Endothelial cell of umbilical vein (primary cell): ENCODE data around the gene SLC36A3. TPM values are rescaled to one million over a fixed set of nuclear protein-coding genes. Genes with fewer than 3 reads are reported as not detected.

Experiments used
- BruUV-seq: library from RNA; stranded (reverse); fragments of 400-500 nt; replicated peaks from 2 replicates; lab custom pipeline; 2021; lab: Mats Ljungman, UMichigan
- CTCF ChIA-PET: fragments of 300-600, 350-600 bp; sonication (Branson Sonifier 250); formaldehyde crosslinking; loops from one replicate; lab custom pipeline; 2021; ENCODE audit warnings: antibody characterized with exemption, inconsistent platforms; lab: Charles Lee
- POLR2A ChIA-PET: fragments of 300-600, 350-600 bp; sonication (Branson Sonifier 250); formaldehyde crosslinking; loops from one replicate; lab custom pipeline; 2021; ENCODE audit warnings: antibody characterized with exemption, inconsistent platforms; lab: Charles Lee
- DNase-seq: peaks from one replicate; pipeline ENCODE4 v3.0.0-alpha.2; 2011; ENCODE audit warnings: low read depth, low spot score
- FAIRE-seq: peaks from 2 replicates; lab custom pipeline; 2011; peaks lifted over from hg19 to GRCh38; lab: Jason Lieb, UNC
- H2AFZ ChIP-seq: 2 replicates; pipeline ENCODE4 v1.6.0; 2012; ENCODE audit warnings: low read depth, low read length, control low read depth, inconsistent platforms
- H3K27ac ChIP-seq: 2 replicates; pipeline ENCODE4 v1.5.1; 2011; ENCODE audit warnings: low read depth, mild to moderate bottlenecking, control low read depth, low read length, moderate library complexity; ENCODE audit not compliant: insufficient read depth
- H3K27me3 ChIP-seq, 2 experiments: 2 replicates each; pipeline versions ENCODE4 v1.6.0 to v1.6.1; 2011; ENCODE audit warnings: low read length in 2 of 2, mixed read lengths in 1 of 2; ENCODE audit not compliant: control insufficient read depth in 2 of 2, insufficient read depth in 2 of 2
- H3K36me3 ChIP-seq, 2 experiments: 2 replicates in 1 of 2; 3 replicates in 1 of 2; pipeline ENCODE4 v1.5.1; 2011; ENCODE audit warnings: low read length in 2 of 2, mild to moderate bottlenecking in 1 of 2, moderate library complexity in 1 of 2; ENCODE audit not compliant: control insufficient read depth in 2 of 2, insufficient read depth in 2 of 2; ENCODE audit errors: extremely low read depth in 1 of 2
- H3K4me1 ChIP-seq: 3 replicates; pipeline ENCODE4 v1.5.1; 2011; ENCODE audit warnings: mild to moderate bottlenecking, low read length; ENCODE audit not compliant: control insufficient read depth, insufficient read depth; ENCODE audit errors: extremely low read depth
- H3K4me2 ChIP-seq: 2 replicates; pipeline ENCODE4 v1.6.1; 2011; ENCODE audit warnings: low read length, control low read depth, mixed read lengths; ENCODE audit not compliant: insufficient read depth
- H3K4me3 ChIP-seq, 3 experiments: fragments of 200-600 bp in 1 of 3; sonication (generic), shearing (Covaris generic) in 1 of 3; replicated peaks in 1 of 3; 2 replicates each; pipeline ENCODE4 v1.5.1; 2011 to 2016; ENCODE audit warnings: control low read depth in 3 of 3, low read length in 3 of 3, mild to moderate bottlenecking in 2 of 3, inconsistent platforms in 1 of 3, low read depth in 1 of 3, moderate library complexity in 1 of 3; ENCODE audit not compliant: insufficient read depth in 1 of 3
- H3K79me2 ChIP-seq: 2 replicates; pipeline ENCODE4 v1.6.0; 2012; ENCODE audit warnings: low read length, inconsistent platforms; ENCODE audit not compliant: control insufficient read depth, insufficient read depth
- H3K9ac ChIP-seq: replicated peaks from 2 replicates; pipeline ENCODE3; 2011; ENCODE audit warnings: low read length, control low read depth; ENCODE audit not compliant: insufficient read depth; ENCODE audit errors: extremely low read depth
- H3K9me1 ChIP-seq: replicated peaks from 3 replicates; pipeline ENCODE4 v1.6.0; 2011; ENCODE audit warnings: mild to moderate bottlenecking, low read length; ENCODE audit not compliant: control insufficient read depth, insufficient read depth; ENCODE audit errors: extremely low read depth
- H3K9me3 ChIP-seq: replicated peaks from 2 replicates; pipeline ENCODE4 v1.5.1; 2012; ENCODE audit warnings: low read length, inconsistent platforms; ENCODE audit not compliant: control insufficient read depth, insufficient read depth
- H4K20me1 ChIP-seq: replicated peaks from 2 replicates; pipeline ENCODE3; 2011; ENCODE audit warnings: mild to moderate bottlenecking, low read length; ENCODE audit not compliant: control insufficient read depth, insufficient read depth; ENCODE audit errors: extremely low read depth
- EZH2 ChIP-seq: IDR thresholded peaks from 2 replicates; pipeline ENCODE4 v1.6.1; 2012; ENCODE audit warnings: borderline replicate concordance, low read depth, mild to moderate bottlenecking, moderate library complexity, low read length, inconsistent platforms; ENCODE audit not compliant: severe bottlenecking
- FOS ChIP-seq: IDR thresholded peaks from 2 replicates; pipeline ENCODE4 v1.6.1; 2011; ENCODE audit warnings: mild to moderate bottlenecking, low read length, moderate library complexity, borderline replicate concordance; ENCODE audit not compliant: insufficient read depth
- GATA2 ChIP-seq: IDR thresholded peaks from 2 replicates; pipeline ENCODE4 v1.7.0; 2011; ENCODE audit warnings: low read depth, mild to moderate bottlenecking, moderate library complexity, mixed read lengths, low read length; ENCODE audit not compliant: insufficient read length, insufficient read depth
- JUN ChIP-seq: IDR thresholded peaks from 2 replicates; pipeline ENCODE4 v1.6.1; 2011; ENCODE audit warnings: borderline replicate concordance, low read depth; ENCODE audit not compliant: insufficient read length, insufficient read depth
- MYC ChIP-seq: IDR thresholded peaks from one replicate; pipeline ENCODE4 v1.6.1; 2011; ENCODE audit warnings: mild to moderate bottlenecking, low read depth, low read length
- POLR2A ChIP-seq: IDR thresholded peaks from 2 replicates; pipeline ENCODE4 v1.6.1; 2012; ENCODE audit warnings: low read depth, mild to moderate bottlenecking, control low read depth, low read length
- POLR2AphosphoS5 ChIP-seq: IDR thresholded peaks from 2 replicates; pipeline ENCODE4 v1.6.1; 2012; ENCODE audit warnings: low read depth, mild to moderate bottlenecking, control low read depth, low read length, moderate library complexity; ENCODE audit not compliant: insufficient read depth
- dilution Hi-C: fragments of 300-500 bp; cut with MboI; formaldehyde crosslinking; loops from one replicate; pipeline ENCODE4 v1.15.0; 2019; ENCODE audit warnings: low sequenced_read_pairs; ENCODE audit not compliant: extremely low pct_ligation_motif_present
- intact Hi-C: fragments of 100-400 bp; cut with micrococcal nuclease; formaldehyde crosslinking; loops from one replicate; pipeline ENCODE4 v1.10.0; 2022
- polyA plus RNA-seq, 4 experiments: library from polyadenylated mRNA; depleted of rRNA in 3 of 4; stranded (reverse) in 3 of 4; unstranded in 1 of 4; fragments of >200 nt; gene quantifications; 2 replicates each; pipeline versions ENCODE4 v1.2.1 to v1.2.3, GENCODE V29; 2011 to 2012; ENCODE audit warnings: missing spikeins in 1 of 4
- total RNA-seq: library from RNA; stranded (reverse); gene quantifications from 2 replicates; pipeline ENCODE4 v1.2.3, GENCODE V29; 2021
- TF ChIP-seq, protein P1 (sequence below): IDR thresholded peaks from 2 replicates; pipeline ENCODE4 v1.6.1; 2011; ENCODE audit not compliant: insufficient read depth, insufficient read length
- TF ChIP-seq, protein P2 (sequence below), 2 donors: IDR thresholded peaks; 1 replicate in 1 of 2; 2 replicates in 1 of 2; pipeline ENCODE4 v1.5.1; 2011; ENCODE audit warnings: low read length in 2 of 2, mild to moderate bottlenecking in 2 of 2, moderate library complexity in 2 of 2, control low read depth in 1 of 2, inconsistent platforms in 1 of 2, low read depth in 1 of 2; ENCODE audit not compliant: insufficient read depth in 1 of 2; ENCODE audit errors: extremely low read depth in 1 of 2

Gene SLC36A3
- total and polyA plus RNA-seq, 2 donors (not counting 3 experiments of a cell fraction or from before 2014, with no cell fraction given), result not detected

DNA sequence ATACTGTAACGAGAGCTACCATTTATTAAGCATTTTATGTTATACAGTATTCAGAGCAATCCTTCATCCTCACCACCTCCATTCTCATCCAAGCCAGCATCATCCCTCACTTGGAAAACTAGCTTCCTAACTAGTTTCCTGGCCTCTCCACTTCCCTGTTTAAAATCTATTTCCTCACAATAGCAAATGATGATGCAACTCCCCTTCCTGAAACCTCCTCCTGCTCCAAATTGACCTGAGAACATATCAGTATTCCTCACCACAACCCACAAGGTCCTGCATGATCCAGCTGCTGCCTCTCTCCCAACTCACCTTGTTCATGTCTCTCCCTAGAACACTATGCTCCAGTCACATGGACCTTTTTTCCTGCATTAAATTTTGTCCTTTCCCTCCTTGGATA is 48.1 kb upstream of the SLC36A3 start:
- H3K79me2 ChIP-seq, result no peaks in the 10 kb centered on the region
- POLR2A ChIA-PET, result no interaction called here
- DNase-seq, result no peak
- intact Hi-C loops, result no loop called here
- CTCF ChIA-PET, result interaction anchor here (1.5 kb wide), 1 partner anchor 36 kb away, joined by 5 read pairs; no protein-coding TSS in a partner anchor
- dilution Hi-C loops, result no loop called here
- no peaks in the 10 kb centered on the region for H3K9me1 ChIP-seq
- H2AFZ ChIP-seq, result no peak overlapping the region
- no peaks in the 10 kb centered on the region for H3K36me3 ChIP-seq
- H4K20me1 ChIP-seq, result no peaks in the 10 kb centered on the region
- H3K4me3 ChIP-seq, result no peak overlapping the region
- no peaks in the 10 kb centered on the region for H3K4me1 ChIP-seq
- no TSS peak for BruUV-seq
- TF ChIP-seq POLR2AphosphoS5 (no peak), MYC (no peak), JUN (no peak), EZH2 (no peak), POLR2A (no peak), GATA2 (no peak), FOS (no peak)
- TF ChIP-seq, protein P1, sequence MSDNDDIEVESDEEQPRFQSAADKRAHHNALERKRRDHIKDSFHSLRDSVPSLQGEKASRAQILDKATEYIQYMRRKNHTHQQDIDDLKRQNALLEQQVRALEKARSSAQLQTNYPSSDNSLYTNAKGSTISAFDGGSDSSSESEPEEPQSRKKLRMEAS, result no peak
- TF ChIP-seq, protein P2, sequence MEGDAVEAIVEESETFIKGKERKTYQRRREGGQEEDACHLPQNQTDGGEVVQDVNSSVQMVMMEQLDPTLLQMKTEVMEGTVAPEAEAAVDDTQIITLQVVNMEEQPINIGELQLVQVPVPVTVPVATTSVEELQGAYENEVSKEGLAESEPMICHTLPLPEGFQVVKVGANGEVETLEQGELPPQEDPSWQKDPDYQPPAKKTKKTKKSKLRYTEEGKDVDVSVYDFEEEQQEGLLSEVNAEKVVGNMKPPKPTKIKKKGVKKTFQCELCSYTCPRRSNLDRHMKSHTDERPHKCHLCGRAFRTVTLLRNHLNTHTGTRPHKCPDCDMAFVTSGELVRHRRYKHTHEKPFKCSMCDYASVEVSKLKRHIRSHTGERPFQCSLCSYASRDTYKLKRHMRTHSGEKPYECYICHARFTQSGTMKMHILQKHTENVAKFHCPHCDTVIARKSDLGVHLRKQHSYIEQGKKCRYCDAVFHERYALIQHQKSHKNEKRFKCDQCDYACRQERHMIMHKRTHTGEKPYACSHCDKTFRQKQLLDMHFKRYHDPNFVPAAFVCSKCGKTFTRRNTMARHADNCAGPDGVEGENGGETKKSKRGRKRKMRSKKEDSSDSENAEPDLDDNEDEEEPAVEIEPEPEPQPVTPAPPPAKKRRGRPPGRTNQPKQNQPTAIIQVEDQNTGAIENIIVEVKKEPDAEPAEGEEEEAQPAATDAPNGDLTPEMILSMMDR (IDR thresholded peaks at IDR 0.05; ENCODE audit: extremely low read depth in 1 of 2, insufficient read depth in 1 of 2, low read depth in 1 of 2, low read length in 2 of 2), result no peak
- no peak overlapping the region for H3K4me2 ChIP-seq
- no peak for FAIRE-seq
- H3K9me3 ChIP-seq, result no peaks in the 10 kb centered on the region
- no peak overlapping the region for H3K9ac ChIP-seq
- H3K27ac ChIP-seq, result no peak overlapping the region
- H3K27me3 ChIP-seq, result peaks cover 0 to 3% of the 10 kb centered on the region in 2 experiments
